ENCODE measurements around the gene EXOC4.

The EXOC4 gene

GRCh38 chr7:133364959-133365690 is 112.2 kb downstream of the EXOC4 start:
- no peak for DNase-seq (ENCODE audit: low read depth, low spot score)

- no peak for DNase-seq (ENCODE audit: low read depth, low spot score)
Observed at GRCh38 chr7:133365917-133366316, 113.0 kb downstream of the EXOC4 start.

GRCh38 chr7:133367561-133367960 is 114.7 kb downstream of the EXOC4 start:
- no peak for DNase-seq (ENCODE audit: low read depth, low spot score)

GRCh38 chr7:133369130-133369529 is 116.3 kb downstream of the EXOC4 start:
- no peak for DNase-seq (ENCODE audit: low read depth, low spot score)

GRCh38 chr7:133371616-133372015 is 118.7 kb downstream of the EXOC4 start:
- no peak for DNase-seq (ENCODE audit: low read depth, low spot score)

- no peak for DNase-seq (ENCODE audit: low read depth, low spot score)
Observed at GRCh38 chr7:133372337-133372736, 119.5 kb downstream of the EXOC4 start.

- DNase-seq (ENCODE audit: low read depth, low spot score), result no peak
Observed at GRCh38 chr7:133376514-133376913, 123.6 kb downstream of the EXOC4 start.

- DNase-seq (ENCODE audit: low read depth, low spot score), result no peak
Observed at GRCh38 chr7:133381965-133382364, 129.1 kb downstream of the EXOC4 start.

- no peak for DNase-seq (ENCODE audit: low read depth, low spot score)
Observed at GRCh38 chr7:133382775-133383559, 130.1 kb downstream of the EXOC4 start.

GRCh38 chr7:133386205-133386604 is 133.3 kb downstream of the EXOC4 start:
- no peak for DNase-seq (ENCODE audit: low read depth, low spot score)

GRCh38 chr7:133389727-133390126 is 136.8 kb downstream of the EXOC4 start:
- no peak for DNase-seq (ENCODE audit: low read depth, low spot score)

GRCh38 chr7:133391206-133391605 is 138.3 kb downstream of the EXOC4 start:
- DNase-seq (ENCODE audit: low read depth, low spot score), result no peak

- DNase-seq (ENCODE audit: low read depth, low spot score), result no peak
Observed at GRCh38 chr7:133394369-133394768, 141.5 kb downstream of the EXOC4 start.

- no peak for DNase-seq (ENCODE audit: low read depth, low spot score)
Observed at GRCh38 chr7:133395551-133395950, 142.7 kb downstream of the EXOC4 start.

GRCh38 chr7:133398506-133398905 is 145.6 kb downstream of the EXOC4 start:
- no peak for DNase-seq (ENCODE audit: low read depth, low spot score)

GRCh38 chr7:133401225-133401624 is 148.3 kb downstream of the EXOC4 start:
- DNase-seq (ENCODE audit: low read depth, low spot score), result no peak

- DNase-seq (ENCODE audit: low read depth, low spot score), result no peak
Observed at GRCh38 chr7:133408212-133408611, 155.3 kb downstream of the EXOC4 start.

- no peak for DNase-seq (ENCODE audit: low read depth, low spot score)
Observed at GRCh38 chr7:133409421-133409820, 156.5 kb downstream of the EXOC4 start.

GRCh38 chr7:133409966-133410365 is 157.1 kb downstream of the EXOC4 start:
- no peak for DNase-seq (ENCODE audit: low read depth, low spot score)

- DNase-seq (ENCODE audit: low read depth, low spot score), result no peak
Observed at GRCh38 chr7:133411395-133411794, 158.5 kb downstream of the EXOC4 start.

GRCh38 chr7:133412942-133413341 is 160.1 kb downstream of the EXOC4 start:
- DNase-seq (ENCODE audit: low read depth, low spot score), result no peak

- no peak for DNase-seq (ENCODE audit: low read depth, low spot score)
Observed at GRCh38 chr7:133419041-133419440, 166.2 kb downstream of the EXOC4 start.

GRCh38 chr7:133423618-133424017 is 170.7 kb downstream of the EXOC4 start:
- no peak for DNase-seq (ENCODE audit: low read depth, low spot score)

Measured in brain pericyte (primary cell).